Measurements from ENCODE around the gene DLGAP1. TPM values are rescaled to one million over a fixed set of nuclear protein-coding genes. Genes with fewer than 3 reads are reported as not detected.
"Not testable (repeated sequence)": the region's sequence is repeated elsewhere in the genome, so short reads cannot be mapped to it uniquely, and the experiment has no call there.

The DLGAP1 gene
- total RNA-seq, 2 experiments from 2014 or later: 0.31 to 0.36 TPM

DNA sequence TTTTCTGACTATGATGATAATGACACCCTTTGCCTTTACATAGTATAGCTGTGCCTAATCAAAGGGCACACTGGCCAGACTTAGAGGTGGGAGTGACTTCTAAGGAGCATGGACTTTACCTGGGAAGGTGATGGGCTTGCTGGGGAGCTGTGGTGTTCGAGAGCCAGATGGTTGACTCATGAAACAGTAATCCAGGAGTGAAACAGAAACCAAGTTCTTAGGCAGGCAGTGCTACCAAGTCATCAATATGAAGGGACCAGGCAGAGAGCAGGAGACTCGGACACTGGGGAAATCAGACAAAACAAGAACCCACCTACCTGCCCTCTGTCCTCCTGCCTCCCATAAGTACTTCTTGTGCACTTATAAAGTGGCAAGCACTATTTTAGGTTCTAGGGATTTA lies 430.4 kb downstream of the DLGAP1 start:
- Mint-ChIP-seq H3K36me3 (ENCODE audit: low read depth) (no peaks in the 10 kb centered on the region), H3K4me3 (no peak overlapping the region), H3K9me3 (peaks cover 2% of the 10 kb centered on the region), H3K4me1 (ENCODE audit: low read depth) (no peaks in the 10 kb centered on the region), H3K27ac (no peak overlapping the region), H3K27me3 (peaks cover 12% of the 10 kb centered on the region)
- no peaks in the 10 kb centered on the region for H3K27me3 ChIP-seq (ENCODE audit: control insufficient read depth in 1 of 2, insufficient read depth in 2 of 2, low read length in 2 of 2)
- DNase-seq (no peak), ATAC-seq (ENCODE audit: poor library complexity) (no peak)
- H3K9me3 ChIP-seq (ENCODE audit: control insufficient read depth in 1 of 2, insufficient read depth in 1 of 2, low read length in 2 of 2): no peaks in the 10 kb centered on the region
- CTCF ChIA-PET: no interaction called here
- H3K4me3 ChIP-seq (ENCODE audit: low read length): no peak overlapping the region
- intact Hi-C loops (cut with DNase I, micrococcal nuclease): no loop called here
- TF ChIP-seq, protein P1, sequence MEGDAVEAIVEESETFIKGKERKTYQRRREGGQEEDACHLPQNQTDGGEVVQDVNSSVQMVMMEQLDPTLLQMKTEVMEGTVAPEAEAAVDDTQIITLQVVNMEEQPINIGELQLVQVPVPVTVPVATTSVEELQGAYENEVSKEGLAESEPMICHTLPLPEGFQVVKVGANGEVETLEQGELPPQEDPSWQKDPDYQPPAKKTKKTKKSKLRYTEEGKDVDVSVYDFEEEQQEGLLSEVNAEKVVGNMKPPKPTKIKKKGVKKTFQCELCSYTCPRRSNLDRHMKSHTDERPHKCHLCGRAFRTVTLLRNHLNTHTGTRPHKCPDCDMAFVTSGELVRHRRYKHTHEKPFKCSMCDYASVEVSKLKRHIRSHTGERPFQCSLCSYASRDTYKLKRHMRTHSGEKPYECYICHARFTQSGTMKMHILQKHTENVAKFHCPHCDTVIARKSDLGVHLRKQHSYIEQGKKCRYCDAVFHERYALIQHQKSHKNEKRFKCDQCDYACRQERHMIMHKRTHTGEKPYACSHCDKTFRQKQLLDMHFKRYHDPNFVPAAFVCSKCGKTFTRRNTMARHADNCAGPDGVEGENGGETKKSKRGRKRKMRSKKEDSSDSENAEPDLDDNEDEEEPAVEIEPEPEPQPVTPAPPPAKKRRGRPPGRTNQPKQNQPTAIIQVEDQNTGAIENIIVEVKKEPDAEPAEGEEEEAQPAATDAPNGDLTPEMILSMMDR (IDR thresholded peaks at IDR 0.05): no peak
- POLR2A ChIA-PET: no interaction called here
- H3K36me3 ChIP-seq (ENCODE audit: insufficient read depth, low read length): no peaks in the 10 kb centered on the region
- H3K27ac ChIP-seq (ENCODE audit: low read depth in 1 of 2, low read length in 2 of 2): no peak overlapping the region
- H3K4me1 ChIP-seq (ENCODE audit: insufficient read depth, low read length): no peaks in the 10 kb centered on the region

DNA sequence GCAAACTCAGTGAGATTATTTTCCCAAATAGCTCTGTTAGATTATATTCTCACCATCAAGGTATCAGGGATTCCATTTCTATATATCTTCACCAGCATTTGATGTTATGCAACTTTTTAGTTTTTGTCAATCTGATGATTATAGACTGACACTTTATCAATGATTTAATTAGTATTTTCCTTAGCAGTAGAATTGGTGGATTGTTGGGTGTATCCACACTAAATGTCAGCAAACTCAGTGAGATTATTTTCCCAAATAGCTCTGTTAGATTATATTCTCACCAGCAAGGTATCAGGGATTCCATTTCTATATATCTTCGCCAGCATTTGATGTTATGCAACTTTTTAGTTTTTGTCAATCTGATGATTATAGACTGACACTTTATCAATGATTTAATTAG lies 432.4 kb downstream of the DLGAP1 start:
- H3K27ac Mint-ChIP-seq; H3K4me1 Mint-ChIP-seq (ENCODE audit: low read depth); ATAC-seq (ENCODE audit: poor library complexity); H3K4me3 ChIP-seq (ENCODE audit: low read length); H3K36me3 ChIP-seq (ENCODE audit: insufficient read depth, low read length); intact Hi-C loops (cut with DNase I, micrococcal nuclease); H3K27ac ChIP-seq (ENCODE audit: low read depth in 1 of 2, low read length in 2 of 2); CTCF ChIA-PET; H3K36me3 Mint-ChIP-seq (ENCODE audit: low read depth); H3K27me3 ChIP-seq (ENCODE audit: control insufficient read depth in 1 of 2, insufficient read depth in 2 of 2, low read length in 2 of 2); H3K9me3 ChIP-seq (ENCODE audit: control insufficient read depth in 1 of 2, insufficient read depth in 1 of 2, low read length in 2 of 2); POLR2A ChIA-PET; H3K9me3 Mint-ChIP-seq; DNase-seq; H3K4me3 Mint-ChIP-seq; H3K4me1 ChIP-seq (ENCODE audit: insufficient read depth, low read length): not testable (repeated sequence)
- H3K27me3 Mint-ChIP-seq: peaks cover 10% of the 10 kb centered on the region

DNA sequence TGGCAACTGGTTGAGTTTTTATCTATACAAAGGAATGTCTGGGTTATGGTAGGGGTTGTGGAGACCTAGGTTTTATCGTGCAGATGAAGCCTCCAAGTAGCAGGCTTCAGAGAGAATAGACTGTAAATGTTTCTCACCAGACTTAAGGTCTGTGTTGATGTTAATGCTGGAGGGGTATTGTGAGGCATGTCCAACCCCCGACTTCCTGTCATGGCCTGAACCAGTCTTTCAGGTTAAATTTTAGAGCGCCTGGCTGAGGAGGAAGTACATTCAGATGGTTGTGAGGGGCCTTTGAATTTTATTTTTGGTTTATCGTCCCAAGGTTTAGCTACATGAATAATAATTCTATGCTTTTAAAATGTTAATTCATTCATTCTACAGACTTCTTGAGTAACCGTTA lies 435.1 kb downstream of the DLGAP1 start:
- TF ChIP-seq, protein P1 (IDR thresholded peaks at IDR 0.05): no peak
- ATAC-seq (ENCODE audit: poor library complexity): no peak
- Histone ChIP-seq H3K36me3 (ENCODE audit: insufficient read depth, low read length) (no peaks in the 10 kb centered on the region), H3K9me3 (ENCODE audit: control insufficient read depth in 1 of 2, insufficient read depth in 1 of 2, low read length in 2 of 2) (no peaks in the 10 kb centered on the region), H3K4me3 (ENCODE audit: low read length) (no peak overlapping the region), H3K27me3 (ENCODE audit: control insufficient read depth in 1 of 2, insufficient read depth in 2 of 2, low read length in 2 of 2) (no peaks in the 10 kb centered on the region), H3K4me1 (ENCODE audit: insufficient read depth, low read length) (no peaks in the 10 kb centered on the region), H3K27ac (ENCODE audit: low read depth in 1 of 2, low read length in 2 of 2) (no peak overlapping the region)
- POLR2A ChIA-PET: no interaction called here
- Mint-ChIP-seq H3K36me3 (ENCODE audit: low read depth) (no peaks in the 10 kb centered on the region), H3K27ac (no peak overlapping the region), H3K9me3 (peaks cover 2% of the 10 kb centered on the region), H3K4me1 (ENCODE audit: low read depth) (no peaks in the 10 kb centered on the region), H3K4me3 (no peak overlapping the region), H3K27me3 (no peaks in the 10 kb centered on the region)
- CTCF ChIA-PET: no interaction called here
- no peak for DNase-seq
- intact Hi-C loops (cut with DNase I, micrococcal nuclease): no loop called here

DNA sequence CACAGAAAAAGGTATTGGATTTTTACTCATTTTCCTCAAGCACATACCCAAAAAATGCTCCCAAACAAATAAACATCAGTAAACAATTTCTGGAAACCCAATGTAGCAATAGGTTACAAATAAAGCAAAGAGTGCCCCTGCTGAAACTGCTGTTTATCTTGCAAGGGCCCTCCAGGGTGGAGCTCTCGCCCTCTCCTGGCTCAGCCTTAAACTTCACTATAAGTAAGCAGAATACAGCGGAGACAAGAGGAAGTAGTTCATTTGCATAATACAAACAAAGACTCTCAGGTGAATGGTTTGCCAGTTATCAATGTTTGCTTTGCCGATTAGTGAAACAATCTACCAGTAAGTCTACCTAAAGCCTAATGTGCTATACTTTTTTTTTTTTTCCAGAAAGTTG lies 437.6 kb downstream of the DLGAP1 start:
- no peaks in the 10 kb centered on the region for H3K27me3 Mint-ChIP-seq
- Histone ChIP-seq H3K4me3 (ENCODE audit: low read length) (no peak overlapping the region), H3K27me3 (ENCODE audit: control insufficient read depth in 1 of 2, insufficient read depth in 2 of 2, low read length in 2 of 2) (no peaks in the 10 kb centered on the region), H3K4me1 (ENCODE audit: insufficient read depth, low read length) (no peaks in the 10 kb centered on the region), H3K9me3 (ENCODE audit: control insufficient read depth in 1 of 2, insufficient read depth in 1 of 2, low read length in 2 of 2) (no peaks in the 10 kb centered on the region), H3K27ac (ENCODE audit: low read depth in 1 of 2, low read length in 2 of 2) (no peak overlapping the region), H3K36me3 (ENCODE audit: insufficient read depth, low read length) (no peaks in the 10 kb centered on the region)
- no peak overlapping the region for H3K27ac Mint-ChIP-seq
- DNase-seq (no peak), ATAC-seq (ENCODE audit: poor library complexity) (no peak)
- no peaks in the 10 kb centered on the region for H3K36me3 Mint-ChIP-seq (ENCODE audit: low read depth)
- intact Hi-C loops (cut with DNase I, micrococcal nuclease): no loop called here
- H3K4me3 Mint-ChIP-seq: no peak overlapping the region
- no peaks in the 10 kb centered on the region for H3K4me1 Mint-ChIP-seq (ENCODE audit: low read depth)
- TF ChIP-seq, protein P1 (IDR thresholded peaks at IDR 0.05): no peak
- CTCF ChIA-PET: no interaction called here
- POLR2A ChIA-PET: no interaction called here
- no peaks in the 10 kb centered on the region for H3K9me3 Mint-ChIP-seq

Data from CD4-positive, alpha-beta T cell (primary cell).